ENCODE data around the gene TMEM209. TPM values are rescaled to one million over a fixed set of nuclear protein-coding genes. Genes with fewer than 3 reads are reported as not detected.

The TMEM209 gene
- total RNA-seq, 1 donor from 2014 or later, result 10.8 TPM

DNA sequence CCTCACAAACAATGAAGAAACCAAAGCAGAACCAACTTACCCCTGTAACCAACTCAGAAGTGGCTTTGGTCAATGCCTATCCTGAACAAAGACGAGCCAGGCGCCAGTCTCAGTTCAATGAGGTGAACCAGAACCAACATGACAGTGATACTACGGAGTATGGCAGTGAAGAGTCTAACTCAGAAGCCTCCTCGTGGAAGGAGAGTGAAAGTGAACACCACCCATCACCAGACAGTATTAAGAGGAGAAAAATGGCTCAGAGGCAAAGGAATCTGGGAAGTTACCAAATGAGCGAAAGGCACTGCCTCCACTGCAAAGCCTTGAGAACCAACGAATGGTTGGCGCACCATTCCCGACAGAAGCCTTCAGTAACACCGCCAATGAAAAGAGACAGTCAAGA, 10.8 kb upstream of the TMEM209 start:
- Histone ChIP-seq H3K4me1 (no peaks in the 10 kb centered on the region), H3K36me3 (no peaks in the 10 kb centered on the region), H3K27ac (no peak overlapping the region), H3K27me3 (no peaks in the 10 kb centered on the region), H3K9me3 (no peaks in the 10 kb centered on the region), H3K4me3 (no peak overlapping the region)
- TF ChIP-seq POLR2A (IDR thresholded peaks at IDR 0.05) (no peak), POLR2AphosphoS5 (IDR thresholded peaks at IDR 0.05; ENCODE audit: insufficient read depth in 1 of 2, low read depth in 1 of 2) (no peak)
- TF ChIP-seq, protein P1, sequence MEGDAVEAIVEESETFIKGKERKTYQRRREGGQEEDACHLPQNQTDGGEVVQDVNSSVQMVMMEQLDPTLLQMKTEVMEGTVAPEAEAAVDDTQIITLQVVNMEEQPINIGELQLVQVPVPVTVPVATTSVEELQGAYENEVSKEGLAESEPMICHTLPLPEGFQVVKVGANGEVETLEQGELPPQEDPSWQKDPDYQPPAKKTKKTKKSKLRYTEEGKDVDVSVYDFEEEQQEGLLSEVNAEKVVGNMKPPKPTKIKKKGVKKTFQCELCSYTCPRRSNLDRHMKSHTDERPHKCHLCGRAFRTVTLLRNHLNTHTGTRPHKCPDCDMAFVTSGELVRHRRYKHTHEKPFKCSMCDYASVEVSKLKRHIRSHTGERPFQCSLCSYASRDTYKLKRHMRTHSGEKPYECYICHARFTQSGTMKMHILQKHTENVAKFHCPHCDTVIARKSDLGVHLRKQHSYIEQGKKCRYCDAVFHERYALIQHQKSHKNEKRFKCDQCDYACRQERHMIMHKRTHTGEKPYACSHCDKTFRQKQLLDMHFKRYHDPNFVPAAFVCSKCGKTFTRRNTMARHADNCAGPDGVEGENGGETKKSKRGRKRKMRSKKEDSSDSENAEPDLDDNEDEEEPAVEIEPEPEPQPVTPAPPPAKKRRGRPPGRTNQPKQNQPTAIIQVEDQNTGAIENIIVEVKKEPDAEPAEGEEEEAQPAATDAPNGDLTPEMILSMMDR (IDR thresholded peaks at IDR 0.05), result no peak
- no peak for DNase-seq (ENCODE audit: extremely low spot score in 2 of 2)
- intact Hi-C loops (cut with DNase I), result no loop called here

DNA sequence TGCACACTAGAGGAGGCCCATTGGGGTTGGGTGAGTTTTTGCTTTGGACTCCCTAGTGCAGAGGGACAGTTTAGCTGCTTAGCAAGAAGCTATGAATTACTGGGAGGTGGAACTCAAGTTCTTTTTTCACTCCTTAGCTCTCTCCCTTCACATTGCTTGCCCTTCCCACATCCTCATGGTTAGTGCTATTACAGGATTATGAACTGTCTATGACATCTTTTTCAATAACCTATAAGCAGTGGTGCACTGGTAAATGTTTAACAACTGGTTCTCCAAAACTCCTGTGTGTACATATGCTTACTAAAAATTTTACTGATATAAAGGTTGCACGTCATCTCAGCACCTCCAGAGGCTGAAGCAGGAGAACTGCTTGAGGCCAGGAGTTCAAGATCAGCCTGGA, 8.6 kb upstream of the TMEM209 start:
- no peaks in the 10 kb centered on the region for H3K36me3 ChIP-seq
- no peaks in the 10 kb centered on the region for H3K27me3 ChIP-seq
- H3K4me1 ChIP-seq, result no peaks in the 10 kb centered on the region
- intact Hi-C loops (cut with DNase I), result no loop called here
- TF ChIP-seq POLR2AphosphoS5 (IDR thresholded peaks at IDR 0.05; ENCODE audit: insufficient read depth in 1 of 2, low read depth in 1 of 2), result no peak
- TF ChIP-seq POLR2A (IDR thresholded peaks at IDR 0.05), result no peak
- TF ChIP-seq, protein P1 (IDR thresholded peaks at IDR 0.05), result no peak
- H3K4me3 ChIP-seq, result no peak overlapping the region
- DNase-seq (ENCODE audit: extremely low spot score in 2 of 2), result no peak
- no peak overlapping the region for H3K27ac ChIP-seq
- no peaks in the 10 kb centered on the region for H3K9me3 ChIP-seq

- DNase-seq (ENCODE audit: extremely low spot score in 2 of 2), result no peak
- peaks cover 5% of the 10 kb centered on the region for H3K4me1 ChIP-seq
- H3K36me3 ChIP-seq, result no peaks in the 10 kb centered on the region
- no peak overlapping the region for H3K4me3 ChIP-seq
- H3K27me3 ChIP-seq, result no peaks in the 10 kb centered on the region
- H3K9me3 ChIP-seq, result no peaks in the 10 kb centered on the region
- no peak for TF ChIP-seq POLR2A (IDR thresholded peaks at IDR 0.05)
- TF ChIP-seq, protein P1 (IDR thresholded peaks at IDR 0.05), result no peak
- no peak for TF ChIP-seq POLR2AphosphoS5 (IDR thresholded peaks at IDR 0.05; ENCODE audit: insufficient read depth in 1 of 2, low read depth in 1 of 2)
- intact Hi-C loops (cut with DNase I), result no loop called here
- peak overlapping the region; percentile 12 for H3K27ac ChIP-seq
These were observed 5.2 kb upstream of the TMEM209 start for GRCh38 chr7:130210181-130210935.

- intact Hi-C loops (cut with DNase I), result no loop called here
These were observed 3.3 kb upstream of the TMEM209 start for GRCh38 chr7:130208516-130208915.

GRCh38 chr7:130207642-130208041, 2.4 kb upstream of the TMEM209 start, which contains the start of gene SSMEM1:
SSMEM1 (plus strand) TSS chr7:130207860; CDS start chr7:130207911, 51 bp downstream.
- no peaks in the 10 kb centered on the region for H3K9me3 ChIP-seq
- intact Hi-C loops (cut with DNase I), result no loop called here
- H3K27me3 ChIP-seq, result no peaks in the 10 kb centered on the region
- peaks cover 0 to 7% of the 10 kb centered on the region in 2 donors for H3K36me3 ChIP-seq
- no peak within 1 kb of the TSS for H3K4me3 ChIP-seq
- H3K4me1 ChIP-seq, result peaks cover 11% of the 10 kb centered on the region
- H3K27ac ChIP-seq, result no peak within 1 kb of the TSS
- TF ChIP-seq POLR2A (IDR thresholded peaks at IDR 0.05) (no peak), POLR2AphosphoS5 (IDR thresholded peaks at IDR 0.05; ENCODE audit: insufficient read depth in 1 of 2, low read depth in 1 of 2) (no peak)
- TF ChIP-seq, protein P1 (IDR thresholded peaks at IDR 0.05), result no peak
- DNase-seq (ENCODE audit: extremely low spot score in 2 of 2), result no peak

More at GRCh38 chr7:130208516-130208915, 3.3 kb upstream of the TMEM209 start:
- Histone ChIP-seq H3K4me1 (peaks cover 11% of the 10 kb centered on the region), H3K27ac (no peak overlapping the region), H3K27me3 (no peaks in the 10 kb centered on the region), H3K36me3 (no peaks in the 10 kb centered on the region), H3K4me3 (no peak overlapping the region), H3K9me3 (no peaks in the 10 kb centered on the region)
- DNase-seq (ENCODE audit: extremely low spot score in 2 of 2), result no peak
- TF ChIP-seq POLR2AphosphoS5 (IDR thresholded peaks at IDR 0.05; ENCODE audit: insufficient read depth in 1 of 2, low read depth in 1 of 2), result no peak
- TF ChIP-seq, protein P1 (IDR thresholded peaks at IDR 0.05), result no peak
- no peak for TF ChIP-seq POLR2A (IDR thresholded peaks at IDR 0.05)

All from vagina (tissue), 2 donors.